NCI-H345 (cell line): ENCODE results near the gene DDX49.
"Not testable (repeated sequence)": the region's sequence is repeated elsewhere in the genome, so short reads cannot be mapped to it uniquely, and the experiment has no call there.

Source experiments
- DNase-seq: peaks from one replicate; lab custom pipeline; 2025; lab: John Stamatoyannopoulos, UW

DDX49 gene

DNA sequence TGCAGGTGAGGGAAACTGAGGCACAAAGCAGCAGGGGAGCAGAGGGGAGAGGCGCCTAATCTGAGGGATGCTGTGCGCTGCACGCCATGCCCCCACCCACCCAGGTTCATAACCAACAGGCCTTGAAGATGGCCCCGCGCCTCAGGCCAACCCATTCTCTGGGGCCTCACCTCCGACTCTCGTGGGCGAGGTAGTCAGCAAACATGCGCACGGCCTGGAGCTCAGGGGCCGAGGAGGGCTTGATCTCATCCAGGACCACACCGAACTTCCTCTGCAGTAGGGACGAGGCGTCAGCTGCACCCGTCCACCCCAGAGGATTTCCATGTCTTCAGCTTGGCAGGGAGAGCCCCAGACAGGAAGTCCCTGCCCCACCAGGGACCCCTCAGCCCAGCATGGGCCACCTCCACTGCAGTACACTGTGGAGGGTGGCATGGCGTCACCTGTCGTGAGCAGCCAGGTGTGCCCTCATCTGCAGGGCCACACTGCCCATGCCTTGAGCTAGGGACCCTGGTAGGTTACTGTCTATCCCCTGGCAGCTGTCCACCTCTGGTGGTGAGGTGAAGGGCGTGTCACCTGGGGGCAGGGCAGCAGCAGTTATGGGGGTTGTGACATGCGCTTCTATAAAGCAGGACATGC lies 8.6 kb upstream of the DDX49 start:
- DNase-seq: no peak

- DNase-seq: no peak
Measured at GRCh38 chr19:18912933-18913332, 6.6 kb upstream of the DDX49 start.

- no peak for DNase-seq
Measured at GRCh38 chr19:18913466-18913865, 6.0 kb upstream of the DDX49 start.

- no peak for DNase-seq
Measured at GRCh38 chr19:18915639-18916038, 3.9 kb upstream of the DDX49 start.

DNA sequence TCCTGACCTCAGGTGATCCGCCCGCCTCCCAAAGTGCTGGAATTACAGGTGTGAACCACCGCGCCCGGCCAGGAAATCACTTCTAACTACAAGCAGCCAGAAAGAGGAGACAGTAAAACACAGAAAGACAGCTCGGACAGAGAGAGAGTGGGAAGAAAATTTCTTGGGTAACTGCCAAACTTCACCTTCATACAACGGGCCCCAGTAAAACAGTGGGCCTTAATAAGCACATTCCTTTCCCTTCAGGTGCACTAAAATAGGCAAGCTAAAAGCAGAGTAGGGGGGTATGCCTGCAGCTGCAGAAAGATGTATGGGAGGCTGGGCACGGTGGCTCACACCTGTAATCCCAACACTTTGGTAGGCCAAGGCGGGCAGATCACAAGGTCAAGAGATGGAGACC lies 1.9 kb upstream of the DDX49 start:
- DNase-seq: not testable (repeated sequence)

- no peak for DNase-seq
Measured at GRCh38 chr19:18919900-18920214, 342 bp downstream of the DDX49 start.

GRCh38 chr19:18920400-18920799 lies 885 bp downstream of the DDX49 start:
- DNase-seq: no peak

DNA sequence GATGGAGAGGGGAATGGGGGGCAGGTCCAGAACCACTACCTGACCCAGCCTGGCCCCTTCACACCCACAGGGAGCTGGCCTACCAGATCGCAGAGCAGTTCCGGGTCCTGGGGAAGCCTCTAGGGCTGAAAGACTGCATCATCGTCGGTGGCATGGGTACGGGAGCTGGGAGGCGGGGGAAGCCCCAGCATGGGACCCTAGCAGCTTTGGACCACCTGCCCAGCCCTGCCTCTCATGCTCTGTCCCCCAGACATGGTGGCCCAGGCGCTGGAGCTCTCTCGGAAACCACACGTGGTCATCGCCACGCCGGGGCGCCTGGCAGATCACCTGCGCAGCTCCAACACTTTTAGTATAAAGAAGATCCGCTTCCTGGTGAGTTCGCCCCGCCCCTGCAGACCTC lies 2.1 kb downstream of the DDX49 start:
- no peak for DNase-seq

DNA sequence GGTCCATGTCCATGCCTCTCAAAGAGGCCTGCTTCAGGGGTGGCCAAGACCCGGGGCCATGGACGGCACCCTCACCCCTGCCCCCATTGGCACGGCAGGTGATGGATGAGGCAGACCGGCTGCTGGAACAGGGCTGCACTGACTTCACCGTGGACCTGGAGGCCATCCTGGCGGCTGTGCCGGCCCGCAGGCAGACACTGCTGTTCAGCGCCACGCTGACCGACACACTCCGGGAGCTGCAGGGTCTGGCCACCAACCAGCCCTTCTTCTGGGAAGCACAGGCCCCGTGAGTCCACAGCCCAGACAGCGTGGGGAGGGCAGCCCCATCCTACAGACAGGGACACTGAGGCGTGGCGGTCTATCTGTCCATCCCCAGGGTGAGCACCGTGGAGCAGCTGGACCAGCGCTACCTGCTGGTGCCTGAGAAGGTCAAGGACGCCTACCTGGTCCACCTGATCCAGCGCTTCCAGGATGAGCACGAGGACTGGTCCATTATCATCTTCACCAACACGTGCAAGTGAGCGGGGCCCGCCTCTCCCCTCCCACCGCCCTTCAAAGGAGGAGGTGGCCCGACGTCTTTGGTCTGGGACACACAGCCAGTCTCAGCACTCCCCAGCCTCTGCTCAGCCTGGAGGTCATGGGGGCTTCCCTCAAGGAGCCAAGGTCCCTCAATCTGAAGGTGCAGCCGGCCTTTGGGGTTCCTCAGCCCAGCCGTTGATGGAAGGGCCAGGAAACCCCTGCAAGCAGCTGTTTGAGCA lies 2.9 kb downstream of the DDX49 start:
- no peak for DNase-seq

DNA sequence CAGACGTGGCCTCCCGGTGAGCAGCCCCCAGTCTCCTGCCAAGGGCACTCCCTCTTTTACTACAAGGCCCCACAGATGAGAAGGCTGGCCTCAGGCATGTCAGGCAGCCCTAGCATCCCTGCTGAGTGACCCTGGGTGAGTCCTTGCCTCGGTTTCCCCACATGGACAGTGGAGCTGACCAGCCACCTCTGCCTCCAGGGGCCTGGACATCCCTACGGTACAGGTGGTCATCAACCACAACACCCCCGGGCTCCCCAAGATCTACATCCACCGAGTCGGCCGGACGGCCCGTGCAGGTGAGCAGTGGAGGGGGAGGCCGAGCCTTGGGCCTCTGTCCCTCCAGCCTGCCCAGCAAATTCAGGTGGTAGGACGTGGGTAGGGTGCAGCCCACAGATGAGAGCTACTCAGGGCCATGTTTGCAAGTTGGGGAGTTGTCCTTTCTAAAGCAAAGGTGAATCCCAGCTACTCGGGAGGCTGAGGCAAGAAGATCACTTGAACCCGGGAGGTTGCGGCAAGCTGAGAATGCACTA lies 5.2 kb downstream of the DDX49 start:
- DNase-seq: no peak

DNA sequence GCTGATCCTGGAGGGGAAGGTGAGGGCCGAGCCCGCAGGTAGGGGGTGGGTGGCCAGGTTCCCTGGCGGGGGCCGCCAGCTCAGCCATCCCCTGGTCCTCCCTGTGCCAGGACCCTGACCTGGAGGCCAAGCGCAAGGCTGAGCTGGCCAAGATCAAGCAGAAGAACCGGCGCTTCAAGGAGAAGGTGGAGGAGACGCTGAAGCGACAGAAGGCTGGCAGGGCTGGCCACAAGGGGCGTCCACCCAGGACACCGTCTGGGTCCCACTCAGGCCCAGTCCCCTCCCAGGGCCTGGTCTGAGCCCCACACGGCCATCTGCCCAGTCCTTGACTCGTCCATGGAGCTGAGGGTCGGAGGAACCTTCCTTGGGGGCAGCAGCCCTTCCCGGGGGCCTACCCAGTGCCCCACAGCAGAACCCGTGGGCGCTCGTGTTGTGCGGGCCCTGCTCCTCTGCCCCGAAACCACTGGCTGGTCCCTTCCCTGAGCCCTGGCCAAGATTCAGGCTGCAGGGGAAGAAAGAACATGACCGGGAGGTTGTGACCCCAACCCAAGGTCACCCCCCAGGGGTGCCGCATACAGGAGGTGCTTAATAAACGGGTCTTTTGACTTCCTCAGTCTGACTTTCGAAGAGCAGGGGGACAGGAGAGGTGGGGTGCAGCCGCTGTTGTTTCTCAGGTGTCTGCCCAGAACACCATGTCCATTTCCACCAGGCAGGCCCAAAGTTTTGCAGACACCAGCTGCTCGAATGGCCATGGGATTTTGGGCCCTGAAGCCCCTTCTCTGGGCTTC lies 8.7 kb downstream of the DDX49 start:
- DNase-seq: no peak

DNA sequence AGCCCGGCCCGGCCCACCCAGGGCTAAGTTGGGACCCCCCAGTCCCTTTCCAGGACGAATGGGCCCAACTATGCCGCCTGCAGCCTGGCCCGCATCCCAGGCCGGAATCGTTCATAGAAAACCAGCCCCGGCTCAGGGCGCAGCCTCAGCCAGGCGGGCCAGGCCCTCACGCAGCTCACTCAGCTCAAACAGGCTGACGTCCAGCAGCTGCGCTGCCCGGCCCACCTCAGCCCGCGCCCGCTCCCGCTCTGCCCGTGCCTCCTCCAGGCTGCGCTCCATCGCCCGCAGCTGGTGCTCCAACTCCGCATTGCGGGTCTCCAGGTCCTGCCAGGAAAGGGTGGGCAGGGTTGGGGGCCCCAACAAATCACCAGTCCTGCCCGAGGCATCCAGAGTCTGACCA lies 9.8 kb downstream of the DDX49 start:
- DNase-seq: no peak

DNA sequence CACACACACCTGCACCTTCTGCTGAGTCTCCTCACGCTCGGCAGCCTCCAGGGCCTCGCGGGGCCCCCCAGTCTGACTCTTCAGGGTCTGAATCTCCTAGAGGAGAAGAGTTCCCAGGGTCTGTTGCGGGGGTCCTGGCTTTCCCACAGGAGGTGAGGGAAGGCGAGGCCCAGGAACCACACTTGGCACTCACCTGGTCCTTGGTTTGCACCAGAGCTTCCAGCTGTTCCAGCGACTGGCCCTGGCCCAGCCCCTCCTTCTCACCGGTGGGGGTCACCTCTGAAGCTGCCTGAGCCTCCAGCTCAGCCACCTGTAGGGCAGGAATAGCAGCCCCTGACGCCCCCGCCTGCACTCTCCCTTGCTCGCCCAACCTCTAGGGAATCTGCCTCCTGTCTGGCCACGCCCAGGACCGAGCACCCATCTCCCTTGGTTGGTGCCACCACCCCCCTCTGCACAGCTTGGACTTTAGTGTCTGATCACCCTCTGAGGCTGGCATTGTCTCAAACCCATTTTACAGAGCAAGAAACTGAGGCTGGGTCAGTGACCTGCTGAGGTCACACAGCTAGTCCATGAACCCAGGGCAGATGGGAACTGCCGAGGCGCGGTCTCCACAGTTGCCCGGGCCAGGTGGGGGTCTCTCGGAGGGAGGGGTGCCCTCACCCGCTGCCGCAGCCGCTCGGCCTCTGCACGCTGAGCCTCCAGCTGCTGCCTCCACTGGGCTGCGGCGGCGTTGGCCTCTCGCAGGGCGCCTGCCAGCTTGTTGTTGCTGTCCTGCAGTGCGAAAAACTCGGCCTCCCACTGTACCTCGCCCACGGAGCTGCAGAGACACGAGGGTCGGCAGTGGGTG lies 12.0 kb downstream of the DDX49 start:
- DNase-seq: no peak

- DNase-seq: no peak
Measured at GRCh38 chr19:18932216-18932841, 12.8 kb downstream of the DDX49 start.

DNA sequence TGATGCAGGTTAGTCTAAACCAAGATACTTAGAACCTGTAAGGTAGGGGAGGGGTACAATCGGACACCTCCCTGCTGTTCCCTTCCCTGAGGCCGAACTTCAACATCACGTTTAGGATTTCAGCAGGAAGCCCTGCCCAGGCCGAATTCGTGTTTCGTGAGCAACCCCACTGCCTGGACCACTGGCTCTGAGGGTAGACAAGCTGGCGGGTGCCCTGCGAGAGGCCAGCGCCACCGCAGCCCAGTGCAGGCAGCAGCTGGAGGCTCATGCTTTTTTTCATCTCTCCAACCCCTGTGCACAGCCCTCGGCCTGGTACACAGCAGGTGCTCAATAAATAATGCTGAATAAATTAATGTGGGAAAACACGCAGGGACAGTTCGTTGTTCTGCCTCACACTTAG lies 13.8 kb downstream of the DDX49 start:
- DNase-seq: no peak

- no peak for DNase-seq
Measured at GRCh38 chr19:18939163-18939562, 19.6 kb downstream of the DDX49 start.

DNA sequence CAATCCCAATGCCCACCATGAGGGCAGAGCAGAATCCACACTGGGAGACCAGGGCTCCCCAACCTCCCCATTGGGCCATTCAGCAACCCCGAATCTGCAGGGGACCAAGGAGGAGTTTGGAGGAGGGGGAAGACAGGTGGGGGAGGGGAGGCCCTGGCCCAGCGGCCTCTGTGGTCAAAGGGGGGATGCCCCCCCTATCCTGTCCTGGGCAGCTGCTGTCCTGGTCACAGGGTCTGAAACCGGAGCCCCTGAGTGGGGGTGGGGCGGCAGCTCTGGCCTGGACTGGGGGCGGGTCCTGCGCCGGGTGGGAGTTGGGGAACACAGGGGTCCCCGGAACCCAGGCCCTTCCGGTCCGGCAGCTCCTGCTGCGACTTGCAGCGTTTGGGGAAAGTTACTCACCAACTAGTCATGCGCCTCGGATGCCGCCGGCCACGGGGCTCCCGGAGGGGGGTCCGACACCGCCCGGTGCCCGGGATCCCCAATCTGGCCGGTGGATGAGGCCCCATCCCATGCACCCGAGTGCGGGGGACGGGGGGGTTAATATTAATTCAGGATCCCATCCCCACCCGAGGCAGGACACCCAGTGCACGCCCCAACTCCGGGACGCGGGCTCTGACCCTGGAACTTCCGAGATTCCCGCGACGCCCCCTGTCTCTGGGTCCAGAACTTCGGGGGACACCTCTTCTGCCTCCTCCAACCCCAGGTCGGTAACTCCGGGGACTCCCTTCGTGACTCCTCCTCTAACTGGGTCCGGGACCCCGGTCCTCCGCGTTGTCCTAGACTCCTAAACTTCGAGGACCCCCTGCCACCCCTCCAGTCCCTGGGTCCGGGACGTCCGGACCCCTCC lies 20.6 kb downstream of the DDX49 start:
- DNase-seq: no peak

- peak; percentile 41 for DNase-seq
Measured at GRCh38 chr19:18940769-18941627, 21.5 kb downstream of the DDX49 start, which contains the start of gene HOMER3. Gene HOMER3, minus strand, starts transcription at chr19:18941217. Its CDS starts 2,235 bp downstream, at chr19:18938982.

- no peak for DNase-seq
Measured at GRCh38 chr19:18941628-18942354, 22.3 kb downstream of the DDX49 start.
